HFFc6 (cell line): ENCODE data around the gene CDC45. TPM values are rescaled to one million over a fixed set of nuclear protein-coding genes. Genes with fewer than 3 reads are reported as not detected.
A peak's percentile ranks its signal among the peaks of the same experiment; 100 is the strongest.

Experiments
- DNase-seq: peaks from one replicate; pipeline ENCODE4 v3.0.0-alpha.2; 2018
- H3K27ac Mint-ChIP-seq: 2 replicates; pipeline ENCODE4 v1.8.0; 2020; ENCODE audit warnings: mild to moderate bottlenecking, mixed read lengths
- H3K27me3 Mint-ChIP-seq: 2 replicates; pipeline ENCODE4 v1.8.0; 2021; ENCODE audit warnings: mild to moderate bottlenecking, moderate library complexity, mixed read lengths; ENCODE audit not compliant: insufficient read depth
- H3K36me3 Mint-ChIP-seq: 2 replicates; pipeline ENCODE4 v1.8.0; 2021; ENCODE audit warnings: low read depth, mixed read lengths
- H3K4me1 Mint-ChIP-seq: 2 replicates; pipeline ENCODE4 v1.8.0; 2020; ENCODE audit warnings: low read depth, mixed read lengths
- H3K4me3 Mint-ChIP-seq: 2 replicates; pipeline ENCODE4 v1.8.0; 2020; ENCODE audit warnings: mild to moderate bottlenecking, moderate library complexity, mixed read lengths
- H3K9me3 Mint-ChIP-seq: 2 replicates; pipeline ENCODE4 v1.8.0; 2020; ENCODE audit warnings: mild to moderate bottlenecking, mixed read lengths
- total RNA-seq, 6 experiments: library from RNA; stranded (reverse); fragmentation: NEBNext Ultra II Directional; extraction: Animal tissue kit (Norgen Biotek cat#: 25700); gene quantifications; 2 replicates in 1 of 6; 3 replicates in 5 of 6; pipeline ENCODE4 v1.2.3, GENCODE V29; 2021
- TF ChIP-seq, protein P1 (sequence below): fragments of 200-600 bp; sonication (generic); IDR thresholded peaks from 2 replicates; pipeline ENCODE4 v1.5.0; 2021; ENCODE audit warnings: antibody characterized with exemption, mild to moderate bottlenecking

Gene CDC45
- total RNA-seq, 6 experiments from 2014 or later: 8.8 to 17.4 (median 16.2) TPM

DNA sequence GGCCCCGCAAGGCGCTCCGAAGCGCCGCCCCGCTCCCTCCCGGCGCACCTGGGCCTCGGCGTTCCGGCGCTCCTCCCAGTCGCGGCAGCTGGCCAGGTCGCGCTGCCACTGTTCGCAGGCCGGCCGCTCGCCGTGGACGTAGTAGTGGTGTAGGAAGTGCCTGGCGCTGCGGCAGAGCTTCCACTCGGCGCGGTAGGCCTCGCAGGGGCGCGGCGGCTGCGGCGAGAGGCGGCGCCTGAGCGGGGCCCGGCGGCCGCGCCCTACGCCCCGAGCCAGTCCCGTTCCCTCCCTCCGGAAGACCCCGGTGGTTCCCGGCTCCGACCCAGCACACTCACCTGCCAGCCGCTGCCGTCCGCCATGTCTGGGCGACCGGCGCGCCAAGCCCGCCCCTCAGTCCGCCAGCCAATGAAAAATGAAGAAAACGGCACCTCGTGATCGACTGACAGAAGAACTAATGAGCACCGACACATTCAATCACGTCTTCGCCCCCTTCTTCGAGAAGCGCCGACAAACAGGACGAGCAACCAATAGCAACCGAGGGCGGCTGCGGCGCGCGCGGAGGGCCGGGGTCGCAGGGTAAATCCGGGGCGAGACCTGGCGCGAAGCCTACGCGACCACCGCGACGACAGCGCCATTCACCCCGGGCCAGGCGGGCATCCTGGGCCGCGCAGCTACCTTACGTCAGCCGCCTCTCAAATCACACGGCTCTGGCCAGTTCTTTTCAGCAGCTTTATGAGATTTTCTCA is 32.2 kb upstream of the CDC45 start, which contains the start of gene C22orf39:
Gene C22orf39 (minus strand): TSS at position 382 of the 746 bp plus-strand sequence. CDS start 23 bp downstream, at position 359.
- Mint-ChIP-seq H3K4me1 (peaks cover 22% of the 10 kb centered on the region), H3K27me3 (peaks cover 5% of the 10 kb centered on the region), H3K9me3 (no peaks in the 10 kb centered on the region), H3K36me3 (peaks cover 14% of the 10 kb centered on the region), H3K27ac (peak within 1 kb of the TSS; percentile 82), H3K4me3 (peak within 1 kb of the TSS; percentile 89)
- TF ChIP-seq, protein P1, sequence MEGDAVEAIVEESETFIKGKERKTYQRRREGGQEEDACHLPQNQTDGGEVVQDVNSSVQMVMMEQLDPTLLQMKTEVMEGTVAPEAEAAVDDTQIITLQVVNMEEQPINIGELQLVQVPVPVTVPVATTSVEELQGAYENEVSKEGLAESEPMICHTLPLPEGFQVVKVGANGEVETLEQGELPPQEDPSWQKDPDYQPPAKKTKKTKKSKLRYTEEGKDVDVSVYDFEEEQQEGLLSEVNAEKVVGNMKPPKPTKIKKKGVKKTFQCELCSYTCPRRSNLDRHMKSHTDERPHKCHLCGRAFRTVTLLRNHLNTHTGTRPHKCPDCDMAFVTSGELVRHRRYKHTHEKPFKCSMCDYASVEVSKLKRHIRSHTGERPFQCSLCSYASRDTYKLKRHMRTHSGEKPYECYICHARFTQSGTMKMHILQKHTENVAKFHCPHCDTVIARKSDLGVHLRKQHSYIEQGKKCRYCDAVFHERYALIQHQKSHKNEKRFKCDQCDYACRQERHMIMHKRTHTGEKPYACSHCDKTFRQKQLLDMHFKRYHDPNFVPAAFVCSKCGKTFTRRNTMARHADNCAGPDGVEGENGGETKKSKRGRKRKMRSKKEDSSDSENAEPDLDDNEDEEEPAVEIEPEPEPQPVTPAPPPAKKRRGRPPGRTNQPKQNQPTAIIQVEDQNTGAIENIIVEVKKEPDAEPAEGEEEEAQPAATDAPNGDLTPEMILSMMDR: no peak
- peak; percentile 87 for DNase-seq

GRCh38 chr22:19448076-19448607 is 31.6 kb upstream of the CDC45 start:
- H3K4me1 Mint-ChIP-seq: peaks cover 22% of the 10 kb centered on the region
- peak overlapping the region; percentile 89 for H3K4me3 Mint-ChIP-seq
- peaks cover 19% of the 10 kb centered on the region for H3K36me3 Mint-ChIP-seq
- no peaks in the 10 kb centered on the region for H3K9me3 Mint-ChIP-seq
- TF ChIP-seq, protein P1: no peak
- peak; percentile 43 for DNase-seq
- peak overlapping the region; percentile 82 for H3K27ac Mint-ChIP-seq
- H3K27me3 Mint-ChIP-seq: peaks cover 5% of the 10 kb centered on the region

DNA sequence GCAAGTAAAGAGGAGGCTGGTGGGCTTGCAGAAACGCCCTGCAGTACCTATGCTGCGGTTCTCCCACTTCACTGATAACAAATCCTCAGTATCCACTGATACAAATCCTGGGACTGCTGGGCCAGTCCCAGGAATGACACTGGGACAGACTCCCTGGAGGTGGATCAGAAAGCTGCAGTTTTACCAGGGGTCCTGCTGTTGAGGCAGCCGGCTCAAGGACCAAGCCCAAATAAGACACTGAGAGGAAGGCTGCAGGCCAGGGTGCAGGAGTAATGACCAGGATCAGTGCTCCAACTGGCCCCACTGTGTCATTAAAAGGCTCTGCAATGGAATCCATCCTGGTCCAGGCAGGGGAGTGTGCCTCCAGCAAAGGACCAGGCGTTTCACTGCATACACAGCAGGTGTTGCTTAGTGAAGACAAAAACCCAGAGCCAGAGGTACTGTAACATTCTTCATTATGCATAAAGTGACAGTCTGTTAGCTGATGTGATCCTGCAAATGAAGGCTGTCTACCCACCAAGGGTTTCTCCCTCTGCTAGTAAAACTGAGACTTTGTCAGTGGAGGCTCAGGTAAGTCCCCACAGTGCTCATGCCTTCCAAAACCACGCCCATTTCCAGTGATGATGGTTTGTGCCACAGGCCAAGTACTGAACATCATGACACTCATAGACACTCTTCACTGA is 30.8 kb upstream of the CDC45 start:
- TF ChIP-seq, protein P1: no peak
- Mint-ChIP-seq H3K4me1 (peaks cover 22% of the 10 kb centered on the region), H3K36me3 (peaks cover 21% of the 10 kb centered on the region), H3K27me3 (peaks cover 5% of the 10 kb centered on the region), H3K27ac (no peak overlapping the region), H3K9me3 (no peaks in the 10 kb centered on the region), H3K4me3 (peak overlapping the region; percentile 89; the same call in 1 of the 2 replicates)
- DNase-seq: no peak

DNA sequence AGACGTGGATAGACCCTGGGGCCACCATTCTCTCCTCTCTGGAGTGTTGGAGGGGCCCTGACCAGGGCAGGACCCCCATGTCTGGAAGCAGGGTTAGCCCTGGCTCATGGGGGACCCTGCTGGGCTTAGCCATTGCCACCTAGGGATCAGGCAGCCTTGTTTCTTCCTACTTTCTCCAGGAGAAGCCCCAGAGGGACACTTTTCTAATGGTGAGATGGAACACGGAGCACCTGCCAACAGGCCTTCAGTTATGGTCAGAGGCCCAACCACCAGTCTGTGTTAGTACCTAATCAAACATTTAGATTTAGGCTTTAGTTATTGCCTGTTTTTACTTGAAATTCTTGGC is 30.3 kb upstream of the CDC45 start:
- Mint-ChIP-seq H3K27ac (no peak overlapping the region), H3K36me3 (peaks cover 26% of the 10 kb centered on the region), H3K9me3 (no peaks in the 10 kb centered on the region), H3K4me1 (peaks cover 22% of the 10 kb centered on the region), H3K4me3 (no peak overlapping the region), H3K27me3 (peaks cover 5% of the 10 kb centered on the region)
- TF ChIP-seq, protein P1: no peak
- DNase-seq: no peak

DNA sequence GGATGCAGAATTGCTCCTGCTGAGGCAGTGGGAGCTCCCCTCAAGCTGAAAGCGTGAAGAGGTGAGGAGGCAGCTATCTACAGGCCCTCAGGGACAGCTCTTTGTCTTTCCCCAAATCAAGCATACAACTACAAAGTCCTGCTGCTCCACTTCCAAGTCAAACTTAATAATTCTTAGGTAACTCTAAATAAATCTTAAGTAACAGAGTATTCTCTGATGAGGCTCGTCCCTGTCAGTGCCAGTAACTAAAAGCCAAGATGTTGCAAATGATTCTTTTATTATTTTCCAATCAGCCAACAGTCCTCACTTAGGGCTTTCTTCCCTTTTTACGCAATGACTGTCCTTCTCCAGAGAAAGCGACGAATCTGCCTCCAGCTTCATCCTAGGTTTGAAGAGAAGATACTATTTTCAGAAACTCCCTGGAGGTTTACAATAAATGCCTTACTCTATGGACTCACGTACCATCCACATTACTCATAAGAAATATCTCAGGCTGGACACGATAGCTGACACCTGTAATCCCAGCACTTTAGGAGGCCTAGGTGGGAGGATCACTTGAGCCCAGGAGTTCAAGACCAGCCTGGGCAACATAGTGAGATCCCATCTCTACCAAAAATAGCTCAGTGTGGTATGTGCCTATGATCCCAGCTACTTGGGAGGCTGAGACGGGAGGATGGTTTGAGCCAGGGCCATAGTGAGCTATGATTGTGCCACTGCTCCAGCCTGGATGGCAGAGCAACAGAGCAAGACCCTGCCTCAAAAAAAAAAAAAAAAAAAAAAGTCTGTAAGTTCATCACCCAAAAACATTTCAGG is 29.2 kb upstream of the CDC45 start:
- Mint-ChIP-seq H3K9me3 (no peaks in the 10 kb centered on the region), H3K36me3 (peaks cover 33% of the 10 kb centered on the region), H3K27me3 (peaks cover 5% of the 10 kb centered on the region), H3K27ac (no peak overlapping the region; the same call in 1 of the 2 replicates), H3K4me3 (no peak overlapping the region), H3K4me1 (peaks cover 29% of the 10 kb centered on the region)
- TF ChIP-seq, protein P1: no peak
- no peak for DNase-seq
